Adrenal gland (tissue), 12 donors: ENCODE results near the gene STK35. TPM values are rescaled to one million over a fixed set of nuclear protein-coding genes. Genes with fewer than 3 reads are reported as not detected.

Experiments
- DNase-seq, 7 donors: peaks; one replicate each; pipeline ENCODE4 v3.0.0-alpha.2; 2019 to 2020
- H3K27ac ChIP-seq, 5 donors: fragments of 200-600 bp; sonication (generic) in 4 of 5; 1 replicate in 3 of 5; 2 replicates in 2 of 5; pipeline versions ENCODE4 v1.5.1 to v1.8.0; 2016 to 2020; ENCODE audit warnings: mild to moderate bottlenecking in 1 of 5
- H3K27me3 ChIP-seq: fragments of 200-600 bp; 2 replicates; pipeline ENCODE4 v1.8.0; 2021
- H3K36me3 ChIP-seq, 2 donors: fragments of 200-600 bp; replicated peaks in 1 of 2; 1 replicate in 1 of 2; 2 replicates in 1 of 2; pipeline versions ENCODE4 v1.5.1 to v1.8.0; 2018 to 2022
- H3K4me1 ChIP-seq, 2 donors: fragments of 200-600 bp; replicated peaks in 1 of 2; 1 replicate in 1 of 2; 2 replicates in 1 of 2; pipeline versions ENCODE4 v1.5.1 to v1.8.0; 2018 to 2021
- H3K4me3 ChIP-seq, 4 donors: fragments of 200-600 bp; sonication (generic) in 3 of 4; one replicate each; pipeline ENCODE4 v1.5.1; 2016 to 2018
- H3K9me3 ChIP-seq, 3 donors: fragments of 200-600 bp; sonication (generic) in 1 of 3; replicated peaks in 1 of 3; 1 replicate in 2 of 3; 2 replicates in 1 of 3; pipeline versions ENCODE4 v1.5.1 to v1.8.0; 2016 to 2021
- CTCF ChIP-seq, 6 experiments: fragments of 450-650 bp in 4 of 6; fragments of 200-600 bp in 2 of 6; sonication (generic) in 1 of 6; IDR thresholded peaks; 1 replicate in 5 of 6; 2 replicates in 1 of 6; pipeline versions ENCODE4 v1.5.1 to v1.8.0; 2016 to 2021; ENCODE audit warnings: antibody characterized with exemption in 6 of 6, mild to moderate bottlenecking in 2 of 6, moderate library complexity in 1 of 6
- POLR2A ChIP-seq, 2 donors: fragments of 450-650 bp; IDR thresholded peaks; one replicate each; pipeline ENCODE4 v1.6.1; 2017; ENCODE audit warnings: antibody characterized with exemption in 2 of 2, mild to moderate bottlenecking in 2 of 2, moderate library complexity in 1 of 2
- WGBS, 4 donors: extraction: QIAGEN DNeasy Blood & Tissue Kit in 2 of 4; methylation state at CpG; one replicate each; pipeline versions ENCODE4 v1.1.5 to v1.1.7; 2013 to 2017; 5-methylcytosine and 5-hydroxymethylcytosine counted together
- intact Hi-C, 2 donors: fragments of 100-400 bp; cut with DNase I; formaldehyde crosslinking; loops; one replicate each; pipeline versions ENCODE4 v1.14.1 to v1.15.0; 2022 to 2023
- polyA plus RNA-seq, 3 donors: library from polyadenylated mRNA; stranded (reverse); fragments of 200-250 nt in 2 of 3; fragments of 350-450 nt in 1 of 3; fragmentation: Illumina TruSeq in 1 of 3; extraction: RNeasy Lipid Tissue Mini Kit (QIAGEN cat#74804) in 1 of 3; gene quantifications; one replicate each; pipeline ENCODE4 v1.2.3, GENCODE V29; 2013 to 2014
- total RNA-seq, 9 donors: library from RNA; depleted of rRNA in 4 of 9; stranded (reverse); fragments of >200 nt in 4 of 9; fragments of 120-200 nt in 1 of 9; fragmentation: NEBNext Ultra II Directional in 1 of 9; extraction: Animal tissue kit (Norgen Biotek cat#: 25700) in 1 of 9; gene quantifications; one replicate each; pipeline versions ENCODE4 v1.1.0 to v1.2.4, GENCODE V29; 2013 to 2023
- donor health status: healthy with polysubstance abuse.
- donor health status: Bipolar disorder and iron deficiency.
- donor health status: DM: yes; HTN: yes; CAD: no.
- donor health status: DM: no; HTN: no; CAD: no.
- donor health status: DM: no; HTN: no; CAD: no.
- donor health status: DM: yes; HTN: yes; CAD: no.

The STK35 gene
- total and polyA plus RNA-seq, 12 donors = 7.2 to 32.8 (median 20.9) TPM

- H3K27me3 ChIP-seq = no peaks in the 10 kb centered on the region
- peak overlapping the region in 1 of 5 donors; percentile 34 for H3K27ac ChIP-seq
- no peaks in the 10 kb centered on the region for H3K9me3 ChIP-seq
- TF ChIP-seq POLR2A (IDR thresholded peaks at IDR 0.05) (no peak), CTCF (IDR thresholded peaks at IDR 0.05) (no peak)
- H3K4me1 ChIP-seq = peaks cover 0 to 13% of the 10 kb centered on the region in 2 donors
- intact Hi-C loops = no loop called here
- H3K4me3 ChIP-seq = no peak overlapping the region
- peaks cover 0 to 16% of the 10 kb centered on the region in 2 donors for H3K36me3 ChIP-seq
- DNase-seq = no peak
- WGBS, 4 donors = 89 to 100% (median 93%) methylated on average over 1 to 6 of the region's 6 CpGs
Measured at GRCh38 chr20:2150660-2151059, 49.0 kb downstream of the STK35 start.

- TF ChIP-seq POLR2A (IDR thresholded peaks at IDR 0.05) (no peak), CTCF (IDR thresholded peaks at IDR 0.05) (no peak)
- WGBS, 4 donors = 63 to 83% (median 71%) methylated on average over 3 of the region's 3 CpGs
- Histone ChIP-seq H3K27ac (peak overlapping the region in 1 of 5 donors; percentile 5), H3K36me3 (peaks cover 0 to 6% of the 10 kb centered on the region in 2 donors), H3K4me1 (peaks cover 0 to 13% of the 10 kb centered on the region in 2 donors), H3K4me3 (no peak overlapping the region), H3K27me3 (no peaks in the 10 kb centered on the region), H3K9me3 (no peaks in the 10 kb centered on the region)
- intact Hi-C loops = no loop called here
- DNase-seq = no peak
Measured at GRCh38 chr20:2151858-2152281, 50.2 kb downstream of the STK35 start.

GRCh38 chr20:2152317-2152716, 50.7 kb downstream of the STK35 start:
- no peak for DNase-seq
- intact Hi-C loops = no loop called here

GRCh38 chr20:2153326-2153725, 51.7 kb downstream of the STK35 start:
- H3K4me3 ChIP-seq = no peak overlapping the region
- intact Hi-C loops = no loop called here

More at GRCh38 chr20:2152317-2152716, 50.7 kb downstream of the STK35 start:
- Histone ChIP-seq H3K36me3 (peaks cover 0 to 3% of the 10 kb centered on the region in 2 donors), H3K27me3 (no peaks in the 10 kb centered on the region), H3K27ac (peak overlapping the region in 1 of 5 donors; percentile 5), H3K4me3 (no peak overlapping the region), H3K4me1 (peaks cover 0 to 13% of the 10 kb centered on the region in 2 donors), H3K9me3 (no peaks in the 10 kb centered on the region)
- TF ChIP-seq POLR2A (IDR thresholded peaks at IDR 0.05) (no peak), CTCF (IDR thresholded peaks at IDR 0.05) (no peak)
- 65 to 83% (median 72%) methylated on average over 3 of the region's 3 CpGs for WGBS, 4 donors

More at GRCh38 chr20:2153326-2153725, 51.7 kb downstream of the STK35 start:
- 88 to 100% (median 94%) methylated on average over 4 of the region's 4 CpGs for WGBS, 4 donors
- no peak for TF ChIP-seq POLR2A (IDR thresholded peaks at IDR 0.05)
- TF ChIP-seq CTCF (IDR thresholded peaks at IDR 0.05) = no peak
- no peaks in the 10 kb centered on the region for H3K36me3 ChIP-seq
- no peaks in the 10 kb centered on the region for H3K9me3 ChIP-seq
- H3K4me1 ChIP-seq = peaks cover 0 to 13% of the 10 kb centered on the region in 2 donors
- no peak overlapping the region for H3K27ac ChIP-seq
- no peak for DNase-seq
- no peaks in the 10 kb centered on the region for H3K27me3 ChIP-seq
